PFSK-1 (cell line): ENCODE measurements around the gene SPOCK3.

Source experiments
- FOXP2 ChIP-seq: optimal IDR thresholded peaks from 2 replicates; pipeline ENCODE3; 2011; ENCODE audit warnings: borderline replicate concordance, control low read depth, inconsistent platforms; ENCODE audit not compliant: insufficient read depth; ENCODE audit errors: extremely low read length, extremely low read depth
- POLR2AphosphoS5 ChIP-seq: IDR thresholded peaks from 2 replicates; pipeline ENCODE4 v1.6.1; 2012; ENCODE audit warnings: low read depth, mild to moderate bottlenecking, control low read depth, low read length, moderate library complexity
- REST ChIP-seq, 2 experiments: IDR thresholded peaks; 2 replicates each; pipeline versions ENCODE4 v1.6.1 to v1.8.0; 2011 to 2012; ENCODE audit warnings: low read depth in 2 of 2, low read length in 2 of 2, control low read depth in 1 of 2, inconsistent platforms in 1 of 2, mild to moderate bottlenecking in 1 of 2, moderate library complexity in 1 of 2; ENCODE audit not compliant: insufficient read depth in 1 of 2
- SIN3A ChIP-seq: IDR thresholded peaks from 2 replicates; pipeline ENCODE4 v1.6.1; 2012; ENCODE audit warnings: mild to moderate bottlenecking, low read length, moderate library complexity, borderline replicate concordance; ENCODE audit not compliant: insufficient read depth
- TAF1 ChIP-seq: IDR thresholded peaks from 2 replicates; pipeline ENCODE4 v1.6.1; 2012; ENCODE audit warnings: low read length, control low read depth, borderline replicate concordance; ENCODE audit not compliant: insufficient read depth

Gene SPOCK3

GRCh38 chr4:166987026-166987425 is 247.3 kb downstream of the SPOCK3 start:
- no peak for TF ChIP-seq TAF1
- TF ChIP-seq POLR2AphosphoS5: no peak
- TF ChIP-seq FOXP2: no peak
- TF ChIP-seq SIN3A: no peak
- no peak for TF ChIP-seq REST (IDR thresholded peaks at IDR 0.05; ENCODE audit: insufficient read depth in 1 of 2, low read depth in 2 of 2, low read length in 2 of 2)

- TF ChIP-seq POLR2AphosphoS5: no peak
- no peak for TF ChIP-seq FOXP2
- TF ChIP-seq REST (IDR thresholded peaks at IDR 0.05; ENCODE audit: insufficient read depth in 1 of 2, low read depth in 2 of 2, low read length in 2 of 2): no peak
- no peak for TF ChIP-seq TAF1
- TF ChIP-seq SIN3A: no peak
Observed at GRCh38 chr4:166981847-166982246, 252.4 kb downstream of the SPOCK3 start.

- no peak for TF ChIP-seq POLR2AphosphoS5
- TF ChIP-seq REST (IDR thresholded peaks at IDR 0.05; ENCODE audit: insufficient read depth in 1 of 2, low read depth in 2 of 2, low read length in 2 of 2): no peak
- TF ChIP-seq FOXP2: no peak
- no peak for TF ChIP-seq TAF1
- no peak for TF ChIP-seq SIN3A
Observed at GRCh38 chr4:166980419-166980818, 253.9 kb downstream of the SPOCK3 start.

GRCh38 chr4:166977596-166977995 is 256.7 kb downstream of the SPOCK3 start:
- TF ChIP-seq REST (IDR thresholded peaks at IDR 0.05; ENCODE audit: insufficient read depth in 1 of 2, low read depth in 2 of 2, low read length in 2 of 2) (no peak), FOXP2 (no peak), POLR2AphosphoS5 (no peak), TAF1 (no peak), SIN3A (no peak)

- no peak for TF ChIP-seq FOXP2
- no peak for TF ChIP-seq REST (IDR thresholded peaks at IDR 0.05; ENCODE audit: insufficient read depth in 1 of 2, low read depth in 2 of 2, low read length in 2 of 2)
- no peak for TF ChIP-seq POLR2AphosphoS5
- TF ChIP-seq TAF1: no peak
- TF ChIP-seq SIN3A: no peak
Observed at GRCh38 chr4:166972071-166972470, 262.2 kb downstream of the SPOCK3 start.
